HepG2 (cell line): ENCODE results near the gene DCP1B.

Source experiments
- ADNP ChIP-seq: sonication (generic); formaldehyde crosslinking; IDR thresholded peaks from 2 replicates; pipeline ENCODE4 v1.4.0; 2020; ENCODE audit warnings: missing genetic modification reagents
- ATRX ChIP-seq: sonication (generic); formaldehyde crosslinking; IDR thresholded peaks from 2 replicates; pipeline ENCODE4 v1.4.0; 2020; ENCODE audit warnings: missing genetic modification reagents, borderline replicate concordance
- CBX5 ChIP-seq: sonication (generic); formaldehyde crosslinking; IDR thresholded peaks from 2 replicates; pipeline ENCODE4 v1.4.0; 2020; ENCODE audit warnings: missing genetic modification reagents, borderline replicate concordance
- CTCF ChIP-seq: sonication (generic); formaldehyde crosslinking; IDR thresholded peaks from 2 replicates; pipeline ENCODE4 v1.5.0; 2020; ENCODE audit warnings: mild to moderate bottlenecking, missing genetic modification reagents, moderate library complexity
- EP300 ChIP-seq, 3 experiments: sonication (generic) in 1 of 3; formaldehyde crosslinking in 1 of 3; IDR thresholded peaks; 2 replicates each; pipeline versions ENCODE4 v1.5.1 to v1.6.1; 2011 to 2020; ENCODE audit warnings: low read depth in 2 of 3, low read length in 2 of 3, borderline replicate concordance in 1 of 3, improper control_type of control experiment in 1 of 3, mild to moderate bottlenecking in 1 of 3, missing genetic modification reagents in 1 of 3, moderate library complexity in 1 of 3
- HCFC1 ChIP-seq: fragments of 150-350 bp; IDR thresholded peaks from 2 replicates; pipeline ENCODE4 v1.6.1; 2014; ENCODE audit warnings: low read depth, low read length
- HNRNPLL ChIP-seq: fragments of 200-400 bp; formaldehyde crosslinking; IDR thresholded peaks from 2 replicates; pipeline ENCODE4 v1.6.1; 2017; ENCODE audit warnings: mild to moderate bottlenecking, low read depth, low read length; ENCODE audit not compliant: poor library complexity, severe bottlenecking
- MAFK ChIP-seq, 2 experiments: IDR thresholded peaks in 1 of 2; conservative IDR thresholded peaks in 1 of 2; 2 replicates each; pipeline ENCODE4 v1.6.1; 2011; ENCODE audit warnings: improper control_type of control experiment in 2 of 2, low read length in 2 of 2
- POLR2AphosphoS5 ChIP-seq: IDR thresholded peaks from 2 replicates; pipeline ENCODE4 v1.6.1; 2012; ENCODE audit warnings: low read depth, low read length
- RFX5 ChIP-seq: IDR thresholded peaks from 2 replicates; pipeline ENCODE4 v1.6.1; 2011; ENCODE audit warnings: low read depth, low read length, improper control_type of control experiment
- TBP ChIP-seq: sonication (generic); formaldehyde crosslinking; IDR thresholded peaks from 2 replicates; pipeline ENCODE4 v1.5.0; 2020; ENCODE audit warnings: missing genetic modification reagents
- TEAD3 ChIP-seq: optimal IDR thresholded peaks from 2 replicates; pipeline ENCODE3; 2016; ENCODE audit warnings: borderline replicate concordance
- TRIM22 ChIP-seq: fragments of 450-650 bp; IDR thresholded peaks from 2 replicates; pipeline ENCODE4 v1.6.1; 2017
- ZNF224 ChIP-seq: sonication (generic); formaldehyde crosslinking; IDR thresholded peaks from 2 replicates; pipeline ENCODE4 v1.5.0; 2020; ENCODE audit warnings: mild to moderate bottlenecking, missing genetic modification reagents

- TF ChIP-seq ADNP (CRISPR knock-in tag) (no peak), POLR2AphosphoS5 (no peak), EP300 (IDR thresholded peaks at IDR 0.05; ENCODE audit: low read depth in 2 of 2, low read length in 2 of 2) (no peak), EP300 (CRISPR knock-in tag; IDR thresholded peaks at IDR 0.05; ENCODE audit: borderline replicate concordance) (no peak), CTCF (CRISPR knock-in tag) (peak; percentile 47), TEAD3 (CRISPR knock-in tag) (no peak), TBP (CRISPR knock-in tag) (no peak), TRIM22 (no peak), ATRX (no peak), HNRNPLL (no peak), RFX5 (no peak), HCFC1 (no peak), ZNF224 (CRISPR knock-in tag) (no peak), MAFK (conservative IDR thresholded peaks at IDR 0.05 in 1 of 2, IDR thresholded peaks at IDR 0.05 in 1 of 2; ENCODE audit: low read length in 2 of 2) (no peak), CBX5 (CRISPR knock-in tag) (no peak)
Measured at GRCh38 chr12:1933342-1934051, 70.8 kb downstream of the DCP1B start.
